H1 (cell line): ENCODE results near the gene MASP1. TPM values are rescaled to one million over a fixed set of nuclear protein-coding genes. Genes with fewer than 3 reads are reported as not detected.

Experiments used
- ATF2 ChIP-seq: IDR thresholded peaks from 2 replicates; pipeline ENCODE4 v1.6.1; 2012; ENCODE audit warnings: low read length, inconsistent platforms
- BCL11A ChIP-seq, 2 experiments: IDR thresholded peaks; one replicate each; pipeline ENCODE4 v1.6.1; 2011; ENCODE audit warnings: low read depth in 2 of 2, low read length in 2 of 2, mild to moderate bottlenecking in 2 of 2
- CBX5 ChIP-seq: fragments of 300-800, 300-1000 bp; sonication (generic); IDR thresholded peaks from 2 replicates; pipeline ENCODE4 v1.7.1; 2016; ENCODE audit warnings: antibody characterized with exemption, low read length, low read depth
- FOSL1 ChIP-seq: IDR thresholded peaks from 2 replicates; pipeline ENCODE4 v1.6.1; 2011; ENCODE audit warnings: mild to moderate bottlenecking, low read depth, low read length, moderate library complexity; ENCODE audit not compliant: insufficient read depth
- GABPA ChIP-seq: IDR thresholded peaks from 2 replicates; pipeline ENCODE4 v1.6.1; 2011; ENCODE audit warnings: mild to moderate bottlenecking, low read length, moderate library complexity, borderline replicate concordance; ENCODE audit not compliant: insufficient read depth
- HDAC2 ChIP-seq, 2 experiments: fragments of 300-600 bp in 1 of 2; sonication (generic) in 1 of 2; IDR thresholded peaks; 2 replicates each; pipeline ENCODE4 v1.6.1; 2011 to 2012; ENCODE audit warnings: low read depth in 2 of 2, low read length in 2 of 2, mild to moderate bottlenecking in 2 of 2, moderate library complexity in 2 of 2, borderline replicate concordance in 1 of 2, inconsistent platforms in 1 of 2
- JUN ChIP-seq: IDR thresholded peaks from 2 replicates; pipeline ENCODE4 v1.6.1; 2011; ENCODE audit warnings: low read depth, mild to moderate bottlenecking, improper control_type of control experiment, low read length
- MAFK ChIP-seq: IDR thresholded peaks from 2 replicates; pipeline ENCODE4 v1.6.1; 2012; ENCODE audit warnings: low read depth, mild to moderate bottlenecking, improper control_type of control experiment, low read length
- POLR2AphosphoS5 ChIP-seq: IDR thresholded peaks from 2 replicates; pipeline ENCODE4 v1.6.1; 2011; ENCODE audit warnings: low read depth, low read length
- RAD21 ChIP-seq, 2 experiments: IDR thresholded peaks in 1 of 2; conservative IDR thresholded peaks in 1 of 2; 2 replicates each; pipeline ENCODE4 v1.6.1; 2011; ENCODE audit warnings: low read depth in 2 of 2, low read length in 2 of 2, improper control_type of control experiment in 1 of 2, inconsistent platforms in 1 of 2, mild to moderate bottlenecking in 1 of 2, moderate library complexity in 1 of 2
- RBBP5 ChIP-seq: IDR thresholded peaks from 2 replicates; pipeline ENCODE4 v1.7.1; 2012; ENCODE audit warnings: low read depth, mild to moderate bottlenecking, inconsistent platforms, low read length, moderate library complexity, borderline replicate concordance
- RXRA ChIP-seq: IDR thresholded peaks from 2 replicates; pipeline ENCODE4 v1.6.1; 2011; ENCODE audit warnings: low read depth, mild to moderate bottlenecking, low read length, moderate library complexity; ENCODE audit not compliant: insufficient read depth
- SIN3A ChIP-seq, 2 experiments: IDR thresholded peaks in 1 of 2; conservative IDR thresholded peaks in 1 of 2; 2 replicates each; pipeline ENCODE4 v1.6.1; 2011 to 2012; ENCODE audit warnings: low read length in 2 of 2, improper control_type of control experiment in 1 of 2, low read depth in 1 of 2, mild to moderate bottlenecking in 1 of 2
- SP1 ChIP-seq: IDR thresholded peaks from 2 replicates; pipeline ENCODE4 v1.6.1; 2011; ENCODE audit warnings: low read depth, low read length
- SP2 ChIP-seq: IDR thresholded peaks from 2 replicates; pipeline ENCODE4 v1.6.1; 2012; ENCODE audit warnings: mild to moderate bottlenecking, low read length, inconsistent platforms
- SUZ12 ChIP-seq: fragments of 200-600 bp; sonication (generic); IDR thresholded peaks from 2 replicates; pipeline ENCODE4 v1.6.1; 2012; ENCODE audit warnings: mild to moderate bottlenecking, inconsistent platforms, low read length, moderate library complexity, mixed read lengths
- TBP ChIP-seq: IDR thresholded peaks from 2 replicates; pipeline ENCODE4 v1.6.1; 2011; ENCODE audit warnings: low read depth, low read length, improper control_type of control experiment
- polyA plus RNA-seq, 7 experiments: library from polyadenylated mRNA; depleted of rRNA in 3 of 7; stranded (reverse) in 5 of 7; unstranded in 2 of 7; fragments of >200 nt in 5 of 7; fragments of 200-250 nt in 2 of 7; gene quantifications; 1 replicate in 5 of 7; 2 replicates in 1 of 7; 4 replicates in 1 of 7; pipeline versions ENCODE4 v1.2.1 to v1.2.3, GENCODE V29; 2011 to 2013; ENCODE audit warnings: missing spikeins in 2 of 7, mixed read lengths in 2 of 7
- total RNA-seq: library from RNA; stranded (reverse); fragmentation: NEBNext Ultra II Directional; extraction: Animal tissue kit (Norgen Biotek cat#: 25700); gene quantifications from 2 replicates; pipeline ENCODE4 v1.2.1, GENCODE V29; 2021

Gene MASP1
- total and polyA plus RNA-seq, 2 of the 8 experiments (the other 6 are each of a cell fraction or from before 2014, with no cell fraction given): 2.7 to 3.5 TPM

- TF ChIP-seq RAD21 (IDR thresholded peaks at IDR 0.05 in 1 of 2, conservative IDR thresholded peaks at IDR 0.05 in 1 of 2; ENCODE audit: low read depth in 2 of 2, low read length in 2 of 2) (no peak), POLR2AphosphoS5 (no peak), BCL11A (IDR thresholded peaks at IDR 0.05; ENCODE audit: low read depth in 2 of 2, low read length in 2 of 2) (no peak), SP1 (peak; percentile 34; the same call in 1 of the 2 replicates), SUZ12 (no peak), GABPA (no peak), JUN (no peak), ATF2 (no peak), SIN3A (conservative IDR thresholded peaks at IDR 0.05 in 1 of 2, IDR thresholded peaks at IDR 0.05 in 1 of 2; ENCODE audit: low read depth in 1 of 2, low read length in 2 of 2) (no peak), RXRA (no peak), MAFK (no peak), SP2 (no peak), TBP (no peak), CBX5 (no peak), HDAC2 (IDR thresholded peaks at IDR 0.05; ENCODE audit: borderline replicate concordance in 1 of 2, low read depth in 2 of 2, low read length in 2 of 2) (no peak), RBBP5 (0 out of 2 replicates have a peak, but pooled peaks have one; percentile 66), FOSL1 (no peak)
Measured at GRCh38 chr3:187274977-187275338, 16.6 kb downstream of the MASP1 start (continued).
